Gastrocnemius medialis (tissue), 4 donors: ENCODE data around the gene EXOC3L4. TPM values are rescaled to one million over a fixed set of nuclear protein-coding genes. Genes with fewer than 3 reads are reported as not detected.
"Not testable (repeated sequence)": the region's sequence is repeated elsewhere in the genome, so short reads cannot be mapped to it uniquely, and the experiment has no call there.

ENCODE experiments used
- ATAC-seq, 2 donors: fragments of 150-250 bp; one replicate each; pipeline ENCODE4 v1.9.1; 2016
- DNase-seq, 2 donors: peaks; one replicate each; pipeline ENCODE4 v3.0.0-alpha.2; 2019
- H3K27ac ChIP-seq, 4 donors: fragments of 200-600 bp; sonication (generic); 1 replicate in 1 of 4; 2 replicates in 3 of 4; pipeline ENCODE4 v1.5.1; 2016 to 2018; ENCODE audit warnings: mild to moderate bottlenecking in 2 of 4, moderate library complexity in 1 of 4
- H3K27me3 ChIP-seq, 3 donors: fragments of 200-600 bp; sonication (generic) in 2 of 3; 1 replicate in 1 of 3; 2 replicates in 2 of 3; pipeline versions ENCODE4 v1.5.1 to v1.6.0; 2016 to 2019; ENCODE audit warnings: mild to moderate bottlenecking in 1 of 3, moderate library complexity in 1 of 3
- H3K36me3 ChIP-seq, 2 donors: fragments of 200-600 bp; sonication (generic) in 1 of 2; one replicate each; pipeline ENCODE4 v1.5.1; 2017 to 2018
- H3K4me1 ChIP-seq, 2 donors: fragments of 200-600 bp; sonication (generic) in 1 of 2; one replicate each; pipeline ENCODE4 v1.5.1; 2016 to 2017; ENCODE audit warnings: mild to moderate bottlenecking in 2 of 2
- H3K4me3 ChIP-seq, 4 donors: fragments of 200-600 bp; sonication (generic) in 3 of 4; 1 replicate in 1 of 4; 2 replicates in 3 of 4; pipeline ENCODE4 v1.5.1; 2016 to 2019; ENCODE audit warnings: mild to moderate bottlenecking in 2 of 4
- H3K9me3 ChIP-seq, 3 donors: fragments of 200-600 bp; sonication (generic) in 2 of 3; 1 replicate in 1 of 3; 2 replicates in 2 of 3; pipeline ENCODE4 v1.5.1; 2016 to 2019
- POLR2A ChIP-seq, 2 donors: fragments of 450-650 bp; IDR thresholded peaks; one replicate each; pipeline ENCODE4 v1.6.1; 2017; ENCODE audit warnings: antibody characterized with exemption in 2 of 2, mild to moderate bottlenecking in 2 of 2, moderate library complexity in 2 of 2
- in situ Hi-C, 4 donors: fragments of 200-750 bp; cut with MboI; loops; one replicate each; pipeline versions ENCODE4 v1.15.0 to v1.8.0; 2017; ENCODE audit warnings: low sequenced_read_pairs in 4 of 4
- intact Hi-C: fragments of 100-400 bp; cut with DNase I; formaldehyde crosslinking; loops from one replicate; pipeline ENCODE4 v1.15.1; 2023; ENCODE audit warnings: low total_unique reads
- total RNA-seq, 4 donors: library from RNA; depleted of rRNA; stranded (reverse); fragments of >200 nt; gene quantifications; one replicate each; pipeline versions ENCODE4 v1.1.0 to v1.2.3, GENCODE V29; 2016
- TF ChIP-seq, protein P1 (sequence below), 5 experiments: fragments of 450-650 bp in 3 of 5; fragments of 200-600 bp in 2 of 5; sonication (generic) in 2 of 5; IDR thresholded peaks in 4 of 5; conservative IDR thresholded peaks in 1 of 5; 1 replicate in 4 of 5; 2 replicates in 1 of 5; pipeline ENCODE4 v1.5.1; 2016 to 2019; ENCODE audit warnings: antibody characterized with exemption in 5 of 5, mild to moderate bottlenecking in 3 of 5, moderate library complexity in 3 of 5

EXOC3L4 gene
- total RNA-seq, 4 donors from 2014 or later, result 0.35 to 2.4 TPM; not detected in 2

DNA sequence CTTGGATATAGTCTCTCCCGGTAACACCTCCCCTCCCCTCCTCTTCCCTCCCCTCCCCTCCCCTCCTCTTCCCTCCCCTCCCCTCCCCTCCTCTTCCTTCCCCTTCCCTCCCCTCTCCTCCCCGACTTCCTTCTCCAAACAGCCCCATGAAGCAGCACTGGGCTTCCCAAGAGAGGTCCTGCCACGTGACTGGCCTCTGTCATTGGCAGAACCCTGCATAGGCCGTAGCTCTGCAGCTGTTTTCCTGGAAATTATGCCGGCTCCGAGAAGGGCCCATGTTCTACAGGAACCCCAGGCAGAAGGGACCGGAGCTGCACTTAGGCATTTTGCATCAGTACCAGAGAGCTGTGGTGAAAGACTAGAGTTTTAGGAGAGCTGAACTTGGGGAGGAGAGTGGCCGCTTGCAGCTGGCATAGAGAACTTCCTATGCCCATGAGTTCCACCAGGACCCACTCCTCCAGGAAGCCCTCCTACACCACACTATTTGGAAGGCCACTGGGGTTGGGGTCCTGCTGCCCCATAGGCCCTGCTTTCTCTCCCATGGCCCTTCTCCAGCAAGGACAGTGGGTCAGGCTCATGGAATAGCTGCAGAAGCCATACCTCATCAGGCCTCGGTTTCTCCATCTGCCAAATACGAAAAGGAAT, 23.6 kb downstream of the EXOC3L4 start:
- no peak for TF ChIP-seq POLR2A (IDR thresholded peaks at IDR 0.05)
- TF ChIP-seq, protein P1, sequence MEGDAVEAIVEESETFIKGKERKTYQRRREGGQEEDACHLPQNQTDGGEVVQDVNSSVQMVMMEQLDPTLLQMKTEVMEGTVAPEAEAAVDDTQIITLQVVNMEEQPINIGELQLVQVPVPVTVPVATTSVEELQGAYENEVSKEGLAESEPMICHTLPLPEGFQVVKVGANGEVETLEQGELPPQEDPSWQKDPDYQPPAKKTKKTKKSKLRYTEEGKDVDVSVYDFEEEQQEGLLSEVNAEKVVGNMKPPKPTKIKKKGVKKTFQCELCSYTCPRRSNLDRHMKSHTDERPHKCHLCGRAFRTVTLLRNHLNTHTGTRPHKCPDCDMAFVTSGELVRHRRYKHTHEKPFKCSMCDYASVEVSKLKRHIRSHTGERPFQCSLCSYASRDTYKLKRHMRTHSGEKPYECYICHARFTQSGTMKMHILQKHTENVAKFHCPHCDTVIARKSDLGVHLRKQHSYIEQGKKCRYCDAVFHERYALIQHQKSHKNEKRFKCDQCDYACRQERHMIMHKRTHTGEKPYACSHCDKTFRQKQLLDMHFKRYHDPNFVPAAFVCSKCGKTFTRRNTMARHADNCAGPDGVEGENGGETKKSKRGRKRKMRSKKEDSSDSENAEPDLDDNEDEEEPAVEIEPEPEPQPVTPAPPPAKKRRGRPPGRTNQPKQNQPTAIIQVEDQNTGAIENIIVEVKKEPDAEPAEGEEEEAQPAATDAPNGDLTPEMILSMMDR (IDR thresholded peaks at IDR 0.05 in 4 of 5, conservative IDR thresholded peaks at IDR 0.05 in 1 of 5), result no peak
- in situ Hi-C loops (no loop called here), intact Hi-C loops (no loop called here)
- Histone ChIP-seq H3K36me3 (no peaks in the 10 kb centered on the region), H3K4me1 (peaks cover 16 to 35% of the 10 kb centered on the region in 2 donors), H3K4me3 (no peak overlapping the region), H3K27me3 (no peaks in the 10 kb centered on the region), H3K9me3 (no peaks in the 10 kb centered on the region), H3K27ac (peak overlapping the region; percentile 32 to 61 (median 46))
- peak; percentile 34 to 39 for ATAC-seq
- DNase-seq, result peak; percentile 68 to 72

DNA sequence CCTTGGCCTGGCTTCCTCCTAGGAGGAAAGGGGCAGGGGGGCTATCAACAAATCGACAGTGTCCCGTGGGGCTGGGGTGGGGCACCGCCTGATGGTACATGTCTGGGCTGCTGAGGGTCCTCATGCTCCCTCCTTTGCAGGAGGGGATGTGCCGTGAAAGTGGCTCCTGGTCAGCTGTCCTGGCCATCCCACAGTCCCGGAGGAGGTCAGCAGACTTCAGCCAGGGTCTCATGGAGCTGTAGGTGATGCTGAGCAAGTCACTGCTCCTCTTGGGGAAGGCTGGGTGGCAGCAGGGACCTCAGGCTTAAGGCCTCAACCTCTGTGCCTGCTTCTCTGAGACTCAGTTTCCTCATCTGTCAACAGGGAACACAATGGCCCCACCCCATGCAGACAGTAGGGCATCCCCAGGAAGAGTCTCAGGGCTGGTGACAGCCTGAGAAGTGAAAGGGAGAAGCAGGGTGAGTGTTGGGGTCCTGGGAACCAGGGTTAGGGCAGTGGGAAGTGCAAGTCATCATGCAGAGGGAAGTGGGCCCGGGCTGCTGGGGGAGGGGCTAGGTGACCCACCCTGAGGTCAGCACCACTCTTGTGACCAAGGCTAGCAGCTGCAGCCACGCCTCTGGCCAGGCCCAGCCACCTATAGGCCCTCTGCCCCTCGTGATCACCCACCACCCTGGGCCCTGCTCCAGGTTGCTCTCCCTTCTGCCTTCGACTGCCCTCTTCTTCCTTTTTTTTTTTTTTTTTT, 24.3 kb downstream of the EXOC3L4 start:
- no peaks in the 10 kb centered on the region for H3K9me3 ChIP-seq
- intact Hi-C loops (no loop called here), in situ Hi-C loops (no loop called here)
- no peak overlapping the region for H3K4me3 ChIP-seq
- ATAC-seq (no peak), DNase-seq (peak; percentile 55 to 71)
- peak overlapping the region; percentile 32 to 61 (median 46) for H3K27ac ChIP-seq
- H3K27me3 ChIP-seq, result no peaks in the 10 kb centered on the region
- no peaks in the 10 kb centered on the region for H3K36me3 ChIP-seq
- H3K4me1 ChIP-seq, result peaks cover 21 to 36% of the 10 kb centered on the region in 2 donors
- TF ChIP-seq, protein P1 (IDR thresholded peaks at IDR 0.05 in 4 of 5, conservative IDR thresholded peaks at IDR 0.05 in 1 of 5), result no peak
- no peak for TF ChIP-seq POLR2A (IDR thresholded peaks at IDR 0.05)

DNA sequence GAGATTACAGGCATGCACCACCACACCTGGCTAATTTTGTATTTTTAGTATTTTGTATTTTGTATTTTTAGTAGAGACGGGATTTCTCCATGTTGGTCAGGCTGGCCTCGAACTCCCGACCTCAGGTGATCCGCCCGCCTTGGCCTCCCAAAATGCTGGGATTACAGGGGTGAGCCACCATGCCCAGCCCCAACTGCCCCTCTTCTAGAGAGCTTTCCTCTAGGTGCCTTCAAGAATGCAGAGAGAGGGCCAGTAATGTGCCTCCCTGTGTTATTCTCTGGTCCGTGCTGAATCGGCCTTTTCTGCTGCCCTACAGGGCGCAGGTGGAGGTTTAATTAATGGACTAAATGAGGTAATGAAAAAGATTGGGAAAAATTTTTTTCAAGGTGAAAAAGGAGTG, 25.0 kb downstream of the EXOC3L4 start:
- DNase-seq, ATAC-seq, H3K36me3 ChIP-seq, H3K4me3 ChIP-seq, in situ Hi-C loops, H3K9me3 ChIP-seq, intact Hi-C loops, H3K27me3 ChIP-seq: not testable (repeated sequence)
- Histone ChIP-seq H3K4me1 (peaks cover 27 to 43% of the 10 kb centered on the region in 2 donors), H3K27ac (peak overlapping the region in 1 of 4 donors; percentile 87)

- no peaks in the 10 kb centered on the region for H3K9me3 ChIP-seq
- no peaks in the 10 kb centered on the region for H3K27me3 ChIP-seq
- in situ Hi-C loops (loop anchor here in 1 of 4 donors (10.0 kb wide), 1 partner anchor 284 kb away; no protein-coding TSS in a partner anchor), intact Hi-C loops (no loop called here)
- peak in 1 of 2 donors; percentile 22 for TF ChIP-seq POLR2A (IDR thresholded peaks at IDR 0.05)
- TF ChIP-seq, protein P1 (IDR thresholded peaks at IDR 0.05 in 4 of 5, conservative IDR thresholded peaks at IDR 0.05 in 1 of 5), result no peak
- peak overlapping the region in 2 of 4 donors; percentile 61 to 68 for H3K4me3 ChIP-seq
- ATAC-seq (peak in 1 of 2 donors; percentile 17), DNase-seq (peak in 1 of 2 donors; percentile 64)
- H3K27ac ChIP-seq, result peak overlapping the region; percentile 74 to 87 (median 86)
- H3K36me3 ChIP-seq, result no peaks in the 10 kb centered on the region
- peaks cover 37 to 49% of the 10 kb centered on the region in 2 donors for H3K4me1 ChIP-seq
Observed at GRCh38 chr14:103121121-103121845, 26.8 kb downstream of the EXOC3L4 start.
